ENCODE data around the gene GPR160.

Gene GPR160

GRCh38 chr3:170128259-170128976, 90.6 kb downstream of the GPR160 start:
- DNase-seq (ENCODE audit: low read depth), result peak; percentile 91
- TF ChIP-seq, protein P1, sequence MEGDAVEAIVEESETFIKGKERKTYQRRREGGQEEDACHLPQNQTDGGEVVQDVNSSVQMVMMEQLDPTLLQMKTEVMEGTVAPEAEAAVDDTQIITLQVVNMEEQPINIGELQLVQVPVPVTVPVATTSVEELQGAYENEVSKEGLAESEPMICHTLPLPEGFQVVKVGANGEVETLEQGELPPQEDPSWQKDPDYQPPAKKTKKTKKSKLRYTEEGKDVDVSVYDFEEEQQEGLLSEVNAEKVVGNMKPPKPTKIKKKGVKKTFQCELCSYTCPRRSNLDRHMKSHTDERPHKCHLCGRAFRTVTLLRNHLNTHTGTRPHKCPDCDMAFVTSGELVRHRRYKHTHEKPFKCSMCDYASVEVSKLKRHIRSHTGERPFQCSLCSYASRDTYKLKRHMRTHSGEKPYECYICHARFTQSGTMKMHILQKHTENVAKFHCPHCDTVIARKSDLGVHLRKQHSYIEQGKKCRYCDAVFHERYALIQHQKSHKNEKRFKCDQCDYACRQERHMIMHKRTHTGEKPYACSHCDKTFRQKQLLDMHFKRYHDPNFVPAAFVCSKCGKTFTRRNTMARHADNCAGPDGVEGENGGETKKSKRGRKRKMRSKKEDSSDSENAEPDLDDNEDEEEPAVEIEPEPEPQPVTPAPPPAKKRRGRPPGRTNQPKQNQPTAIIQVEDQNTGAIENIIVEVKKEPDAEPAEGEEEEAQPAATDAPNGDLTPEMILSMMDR (IDR thresholded peaks at IDR 0.05; ENCODE audit: insufficient read depth, low read depth, low read length, missing control alignments), result no peak
- H3K4me3 ChIP-seq (ENCODE audit: low read depth, low read length), result peak overlapping the region; percentile 17

- DNase-seq (ENCODE audit: low read depth), result peak; percentile 53
- TF ChIP-seq, protein P1 (IDR thresholded peaks at IDR 0.05; ENCODE audit: insufficient read depth, low read depth, low read length, missing control alignments), result no peak
- H3K4me3 ChIP-seq (ENCODE audit: low read depth, low read length), result peak overlapping the region; percentile 9; the same call in 1 of the 2 replicates
These were observed 91.2 kb downstream of the GPR160 start for GRCh38 chr3:170128977-170129431.

DNA sequence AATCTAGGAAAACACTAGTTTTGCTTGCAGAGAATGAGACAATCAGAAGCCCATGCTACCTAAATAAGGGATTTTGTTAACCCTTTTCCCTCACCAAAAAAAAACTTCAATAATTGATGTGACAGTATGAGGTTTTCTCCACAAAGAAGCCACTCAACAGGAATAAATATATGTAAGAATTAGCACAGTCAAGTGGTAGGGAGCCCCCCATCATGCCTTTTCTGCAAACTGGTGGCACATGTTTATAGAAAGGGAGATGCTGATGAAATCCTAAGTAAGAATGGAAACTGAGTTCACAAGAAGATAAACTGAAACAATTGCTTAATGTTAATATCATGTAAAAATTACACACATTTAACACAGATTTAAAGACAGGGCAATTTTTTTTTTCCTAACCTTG, 92.7 kb downstream of the GPR160 start:
- DNase-seq (ENCODE audit: low read depth), result no peak
- TF ChIP-seq, protein P1 (IDR thresholded peaks at IDR 0.05; ENCODE audit: insufficient read depth, low read depth, low read length, missing control alignments), result no peak
- no peak overlapping the region for H3K4me3 ChIP-seq (ENCODE audit: low read depth, low read length)

GRCh38 chr3:170132335-170132734, 94.5 kb downstream of the GPR160 start:
- peak; percentile 65 for DNase-seq (ENCODE audit: low read depth)
- no peak overlapping the region for H3K4me3 ChIP-seq (ENCODE audit: low read depth, low read length)
- TF ChIP-seq, protein P1 (IDR thresholded peaks at IDR 0.05; ENCODE audit: insufficient read depth, low read depth, low read length, missing control alignments), result no peak
